Astrocyte of the hippocampus (primary cell): ENCODE data around the gene PCGF5.
"Not testable (repeated sequence)": the region's sequence is repeated elsewhere in the genome, so short reads cannot be mapped to it uniquely, and the experiment has no call there.

Experiments
- DNase-seq: peaks from one replicate; pipeline ENCODE4 v3.0.0; 2011; ENCODE audit warnings: low read depth, low spot score

The PCGF5 gene

DNA sequence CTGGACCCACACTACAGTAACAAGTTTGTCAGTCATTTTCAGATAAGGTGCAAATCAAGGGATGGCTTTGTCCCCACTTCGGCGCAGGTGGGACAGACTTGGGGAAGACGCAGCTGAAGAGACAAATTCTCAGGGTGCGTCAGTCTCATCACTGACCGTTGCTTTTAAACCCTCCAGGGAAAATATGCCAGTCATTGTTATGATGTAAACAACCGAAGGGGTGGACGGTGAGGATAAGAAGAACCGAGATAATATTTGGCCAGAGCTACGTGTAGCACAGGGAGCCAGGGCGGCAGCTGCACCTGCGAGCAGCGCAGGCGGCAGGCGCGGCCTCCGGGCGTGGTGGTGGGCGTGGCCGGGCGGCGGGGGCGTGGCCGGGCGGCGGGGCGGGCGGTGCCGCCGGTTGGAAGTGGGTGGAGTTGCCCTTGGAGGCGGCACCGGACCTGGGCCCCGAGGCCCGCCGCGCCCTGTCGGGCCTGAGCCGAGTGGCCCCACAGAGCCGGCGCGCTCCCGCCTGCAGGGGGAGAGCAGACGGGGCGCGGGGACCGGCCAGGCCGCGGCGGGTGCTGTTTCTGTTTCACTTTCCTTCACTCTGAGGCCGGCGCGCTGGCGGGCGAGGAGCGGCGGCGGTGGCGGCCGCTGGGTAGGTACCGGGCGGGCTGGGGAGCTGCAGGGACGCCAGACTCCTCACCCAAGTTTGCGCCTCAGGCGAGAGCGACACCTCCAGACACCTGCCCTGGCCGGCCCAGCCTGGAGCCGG is at the start of gene PCGF5:
TSS of gene PCGF5 (plus strand) at position 470 of the 760 bp plus-strand sequence. CDS start 2,209 bp downstream, outside the sequence.
- peak; percentile 96 for DNase-seq

DNA sequence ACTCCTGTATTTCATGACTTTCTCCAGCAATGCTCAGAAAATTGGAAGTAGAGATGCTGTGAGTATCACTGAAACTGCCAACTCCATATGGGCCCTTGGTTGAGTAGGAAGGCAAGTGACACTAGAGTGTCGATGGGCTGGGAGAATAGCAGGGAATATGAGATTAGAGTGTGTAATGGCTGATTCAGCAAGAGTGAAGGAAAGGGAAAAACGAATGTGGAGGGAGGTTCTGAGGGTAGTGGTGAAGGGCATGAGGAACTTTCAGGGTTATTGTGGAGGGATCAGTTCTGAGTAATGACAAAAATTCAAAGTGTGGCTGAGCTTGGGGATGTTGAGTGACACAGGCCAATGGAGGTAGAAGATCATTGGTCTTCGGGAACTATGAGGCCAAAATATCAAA is 49.0 kb upstream of the PCGF5 start:
- DNase-seq, result no peak

DNA sequence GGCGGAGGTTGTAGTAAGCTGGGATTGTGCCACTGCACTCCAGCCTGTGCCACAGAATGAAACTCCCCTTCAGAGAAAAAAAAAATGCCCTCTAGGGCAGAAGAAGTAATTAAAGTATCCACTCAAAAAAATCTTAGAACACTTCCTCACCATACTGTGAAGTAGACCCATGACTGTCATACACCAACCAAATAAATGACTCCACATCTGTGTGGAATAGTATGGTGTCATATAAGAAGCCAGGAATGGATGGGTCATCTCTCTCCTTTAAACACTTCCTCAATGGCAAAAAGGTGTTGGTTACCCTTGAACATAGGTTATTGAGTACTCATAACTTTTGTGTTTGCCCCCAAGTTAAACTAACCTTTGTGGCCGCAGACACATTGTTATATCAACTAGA is 48.1 kb upstream of the PCGF5 start:
- no peak for DNase-seq

DNA sequence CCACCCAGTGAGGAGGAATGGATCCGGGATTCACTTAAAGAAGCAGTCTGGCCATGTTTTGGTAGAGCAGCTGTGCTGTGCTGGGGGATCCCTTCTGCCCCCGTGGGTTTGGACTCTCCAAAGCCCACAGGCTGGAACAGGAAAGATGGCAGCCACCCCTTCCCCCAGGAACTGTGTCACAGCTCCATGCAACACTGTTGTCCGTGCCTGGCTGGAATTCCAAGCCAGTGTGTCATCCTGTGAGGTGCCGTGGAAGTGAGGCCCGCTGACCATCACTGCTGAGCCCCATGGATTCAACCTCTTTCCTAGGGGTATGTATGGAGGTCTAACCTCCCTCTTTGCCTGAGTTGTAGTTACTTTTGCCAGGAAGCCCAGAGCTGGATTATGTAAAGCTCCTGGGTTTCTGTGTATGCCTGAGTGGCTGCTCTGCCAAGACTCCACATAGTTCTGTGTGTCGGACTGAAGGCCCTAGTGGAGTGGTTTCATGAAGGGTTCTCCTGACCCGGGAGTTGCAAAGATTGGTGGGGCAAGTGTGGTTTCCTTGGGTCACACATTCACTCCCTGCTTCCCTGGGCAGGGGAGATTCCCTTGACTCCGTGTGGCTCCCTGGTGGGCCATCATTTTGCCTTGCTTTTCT is 35.1 kb upstream of the PCGF5 start:
- peak; percentile 86 for DNase-seq

DNA sequence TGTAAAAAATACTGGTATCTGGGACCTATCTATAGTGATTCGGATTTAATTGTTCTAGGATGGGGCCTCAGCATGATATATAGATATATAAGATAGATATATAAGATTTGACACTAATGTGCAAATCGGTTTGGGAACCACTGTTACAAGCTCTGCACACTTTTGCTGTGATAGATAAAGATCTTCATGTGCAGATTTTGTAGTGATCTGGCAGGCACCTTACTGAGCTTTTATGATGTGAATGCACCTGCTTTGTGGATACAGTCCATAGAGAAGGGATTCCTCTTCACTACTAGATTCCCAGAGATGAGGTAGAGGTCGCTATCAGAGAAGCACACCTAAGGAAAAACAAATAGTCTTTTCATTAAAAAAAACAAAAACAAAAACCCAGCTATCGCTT is 33.3 kb upstream of the PCGF5 start:
- DNase-seq, result no peak

DNA sequence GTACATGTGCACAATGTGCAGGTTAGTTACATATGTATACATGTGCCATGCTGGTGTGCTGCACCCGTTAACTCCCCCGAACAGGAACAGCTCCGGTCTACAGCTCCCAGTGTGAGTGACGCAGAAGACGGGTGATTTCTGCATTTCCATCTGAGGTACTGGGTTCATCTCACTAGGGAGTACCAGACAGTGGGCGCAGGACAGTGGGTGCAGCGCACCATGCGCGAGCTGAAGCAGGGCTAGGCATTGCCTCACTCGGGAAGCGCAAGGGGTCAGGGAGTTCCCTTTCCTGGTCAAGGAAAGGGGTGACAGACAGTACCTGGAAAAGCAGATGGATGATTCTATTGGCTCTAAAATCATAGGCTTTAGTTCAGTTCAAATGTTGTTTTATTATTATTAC is 32.5 kb upstream of the PCGF5 start:
- DNase-seq, result not testable (repeated sequence)

DNA sequence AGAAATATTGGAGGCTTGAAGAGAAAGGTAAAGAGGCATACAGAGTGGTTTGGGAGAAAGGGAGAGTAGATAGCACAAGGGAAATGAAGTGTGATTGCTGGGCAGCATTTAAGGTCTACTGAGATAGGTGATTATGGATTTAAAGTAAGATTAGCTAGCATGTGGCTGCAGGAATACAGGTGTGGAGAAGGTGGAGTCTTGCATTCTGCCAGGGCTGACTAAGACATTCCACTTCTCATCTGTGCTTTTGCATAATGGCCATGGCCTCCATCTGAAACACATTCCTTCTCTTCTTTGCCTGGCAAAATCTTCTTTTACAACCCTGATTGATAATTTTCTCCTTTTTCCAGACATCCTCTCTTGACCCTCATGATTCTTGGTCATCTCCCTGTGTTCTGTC is 31.6 kb upstream of the PCGF5 start:
- DNase-seq, result no peak

DNA sequence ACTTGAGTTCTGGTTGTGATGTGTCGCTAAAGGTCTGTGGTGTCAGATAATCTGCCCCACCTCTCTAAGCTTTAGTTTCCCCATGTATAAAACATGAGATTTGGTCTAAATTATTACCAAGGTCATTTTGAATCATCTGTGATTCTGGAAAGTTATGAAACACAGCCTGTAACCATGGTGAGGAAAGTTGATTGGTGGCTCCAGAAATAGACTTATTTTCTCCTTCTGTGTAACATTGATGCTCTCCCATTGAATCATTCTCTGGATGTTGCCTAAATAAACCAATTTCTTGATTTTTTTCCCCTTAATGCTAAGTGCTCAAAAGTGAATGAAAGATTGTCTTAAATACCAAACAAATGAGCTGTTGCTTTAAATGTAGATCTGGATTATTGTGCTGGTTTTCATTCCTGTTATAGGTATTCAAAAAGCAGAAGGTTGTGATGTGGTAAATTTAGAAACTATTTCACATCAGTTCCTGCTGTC is 30.0 kb upstream of the PCGF5 start:
- peak; percentile 39 for DNase-seq

DNA sequence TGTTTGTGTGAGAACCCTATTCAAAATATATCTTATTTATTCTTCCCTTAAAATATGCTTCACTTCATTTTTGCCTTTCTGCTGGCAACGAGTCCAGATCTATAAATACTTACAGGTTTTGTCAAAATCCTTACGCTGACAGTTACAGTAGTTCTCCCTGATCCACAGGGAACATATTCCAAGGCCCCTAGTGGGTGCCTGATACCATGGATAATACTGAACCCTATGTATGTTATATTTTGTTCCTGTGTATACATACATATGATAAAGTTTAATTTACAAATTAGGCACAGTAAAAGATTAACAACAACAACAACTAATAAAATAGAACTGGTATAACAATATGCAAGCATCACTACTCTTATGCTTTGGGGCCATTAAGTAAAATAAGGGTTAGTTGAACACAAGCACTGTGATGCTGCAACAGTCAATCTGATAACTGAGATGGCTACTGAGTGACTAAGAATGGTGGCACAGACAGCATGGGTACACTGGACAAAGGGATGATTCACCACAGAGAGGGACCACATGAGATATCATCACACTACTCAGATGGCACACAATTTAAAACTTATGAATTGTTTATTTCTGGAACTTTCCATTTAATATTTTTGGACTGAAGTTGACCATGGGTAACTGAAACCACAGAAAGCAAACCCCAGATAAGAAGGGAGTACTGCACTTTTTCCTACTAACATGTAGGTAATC is 29.4 kb upstream of the PCGF5 start:
- DNase-seq, result peak; percentile 36

DNA sequence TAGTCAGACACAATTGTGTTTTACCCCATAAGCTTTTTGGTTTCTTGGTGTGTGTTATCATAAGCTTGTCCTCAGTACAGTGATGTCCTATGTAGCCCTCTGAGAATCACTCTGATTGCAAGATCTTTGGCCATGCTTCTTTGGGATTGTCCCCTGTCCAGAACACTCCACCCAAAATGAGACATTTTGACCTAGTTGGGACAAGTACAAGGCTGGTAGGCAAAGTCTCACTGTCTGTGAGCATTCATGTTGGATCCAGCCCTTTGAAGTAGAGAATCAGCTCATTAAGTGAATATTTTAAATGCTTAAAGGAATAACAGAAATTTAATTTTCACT is 28.9 kb upstream of the PCGF5 start:
- no peak for DNase-seq

DNA sequence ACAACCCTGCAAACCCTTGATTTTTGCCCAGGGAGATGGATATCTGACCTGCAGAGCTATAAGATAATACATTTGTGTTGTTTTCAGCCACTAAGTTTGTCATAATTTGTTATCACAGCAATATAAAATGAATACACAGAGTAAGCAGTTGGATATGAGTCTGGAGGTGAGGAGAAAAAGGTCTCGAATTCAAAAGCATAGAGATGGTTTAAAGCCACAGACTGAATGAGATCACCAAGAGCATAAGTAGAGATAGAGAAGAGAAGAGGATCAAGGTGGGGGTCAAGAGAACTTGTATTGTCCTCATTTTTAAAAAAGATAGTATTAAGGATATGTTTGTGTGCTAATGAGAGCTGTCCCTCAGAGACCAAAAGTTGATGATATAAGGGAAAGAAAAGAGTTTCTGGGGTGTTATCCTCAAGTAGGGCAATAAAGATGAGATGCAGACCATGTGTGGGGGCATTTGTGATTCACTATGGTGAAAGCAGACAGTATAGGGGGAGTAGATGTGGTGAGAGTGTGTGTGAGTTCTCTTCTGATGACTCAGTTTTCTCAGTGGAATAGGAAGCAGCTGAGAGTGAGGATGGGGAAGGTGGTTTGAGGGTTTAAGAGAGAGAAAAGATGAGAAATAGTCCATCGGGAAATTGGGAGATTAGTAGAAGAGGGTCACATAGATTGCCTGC is 25.8 kb upstream of the PCGF5 start:
- DNase-seq, result peak; percentile 32

DNA sequence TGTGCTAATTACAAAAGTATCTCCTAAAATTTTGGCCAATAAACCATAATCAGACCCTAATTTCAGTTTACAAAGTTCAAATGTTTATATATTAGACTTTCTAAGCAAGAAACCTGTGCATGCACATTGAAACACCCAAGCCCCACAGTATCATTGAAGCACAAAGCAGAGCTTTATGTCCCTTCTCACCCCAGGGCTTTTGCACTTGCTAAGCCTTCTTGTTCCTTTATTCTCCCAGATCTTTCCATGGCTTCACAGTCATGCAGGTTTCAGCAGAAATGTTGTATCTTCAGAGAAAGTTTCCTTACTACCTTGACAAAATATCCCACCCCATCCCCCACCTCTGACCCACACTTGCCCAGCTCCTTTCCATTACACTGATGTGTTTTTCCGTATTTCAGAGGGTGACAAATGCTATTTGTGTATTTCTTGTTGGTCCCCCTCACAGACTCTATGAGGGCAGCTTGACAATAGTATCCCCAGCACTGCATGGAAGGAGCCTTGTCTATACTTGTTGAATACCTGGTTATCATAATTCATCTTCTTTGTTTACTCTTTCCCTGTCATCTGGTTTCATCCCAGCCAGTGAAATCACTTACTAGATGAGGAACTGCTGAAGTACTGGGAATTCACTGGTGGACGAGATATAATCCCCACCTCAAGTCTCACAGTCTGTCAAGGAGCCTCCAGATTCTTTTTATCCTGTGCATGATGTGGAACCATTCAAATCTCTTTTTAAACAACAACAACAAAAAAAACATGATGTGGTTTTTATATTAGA is 24.0 kb upstream of the PCGF5 start:
- no peak for DNase-seq

DNA sequence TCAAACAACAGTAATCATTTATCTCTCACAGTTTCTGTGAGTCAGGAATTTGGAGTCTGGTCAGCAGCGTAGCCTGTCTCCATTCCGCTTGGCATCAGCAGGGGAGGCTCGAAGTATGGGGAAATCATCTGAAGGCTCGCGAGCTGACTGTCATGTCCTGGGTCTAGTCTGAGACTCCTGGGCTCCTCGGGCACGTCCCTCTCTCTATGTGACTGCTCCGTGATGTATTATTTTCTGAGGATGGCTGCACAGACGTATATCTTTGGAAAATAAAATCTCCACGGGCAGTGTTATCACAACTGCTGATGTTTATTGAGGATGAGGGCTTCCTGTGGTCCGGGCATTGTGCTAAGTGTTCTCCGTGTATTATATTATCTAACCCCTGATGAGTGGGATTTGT is 23.3 kb upstream of the PCGF5 start:
- peak; percentile 62 for DNase-seq

DNA sequence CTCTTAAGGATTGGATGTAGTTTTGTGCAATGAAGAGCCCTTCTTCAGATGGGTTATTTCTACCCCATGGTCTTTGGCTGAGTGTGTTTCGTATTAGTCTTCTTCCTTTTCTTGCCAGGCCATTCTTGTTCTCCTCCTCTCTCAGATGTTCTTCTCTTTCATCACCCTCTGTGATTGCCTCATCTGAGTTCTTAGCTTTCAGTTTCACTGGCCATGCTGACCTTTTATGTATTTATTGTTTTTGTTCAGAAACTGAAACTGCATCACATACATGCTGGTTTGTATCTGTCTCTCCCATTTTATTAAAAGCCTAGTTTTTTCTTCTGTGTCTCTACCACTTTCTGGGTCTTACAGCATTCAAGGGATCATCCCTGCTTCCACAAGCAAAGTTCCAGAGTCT is 21.7 kb upstream of the PCGF5 start:
- DNase-seq, result no peak

DNA sequence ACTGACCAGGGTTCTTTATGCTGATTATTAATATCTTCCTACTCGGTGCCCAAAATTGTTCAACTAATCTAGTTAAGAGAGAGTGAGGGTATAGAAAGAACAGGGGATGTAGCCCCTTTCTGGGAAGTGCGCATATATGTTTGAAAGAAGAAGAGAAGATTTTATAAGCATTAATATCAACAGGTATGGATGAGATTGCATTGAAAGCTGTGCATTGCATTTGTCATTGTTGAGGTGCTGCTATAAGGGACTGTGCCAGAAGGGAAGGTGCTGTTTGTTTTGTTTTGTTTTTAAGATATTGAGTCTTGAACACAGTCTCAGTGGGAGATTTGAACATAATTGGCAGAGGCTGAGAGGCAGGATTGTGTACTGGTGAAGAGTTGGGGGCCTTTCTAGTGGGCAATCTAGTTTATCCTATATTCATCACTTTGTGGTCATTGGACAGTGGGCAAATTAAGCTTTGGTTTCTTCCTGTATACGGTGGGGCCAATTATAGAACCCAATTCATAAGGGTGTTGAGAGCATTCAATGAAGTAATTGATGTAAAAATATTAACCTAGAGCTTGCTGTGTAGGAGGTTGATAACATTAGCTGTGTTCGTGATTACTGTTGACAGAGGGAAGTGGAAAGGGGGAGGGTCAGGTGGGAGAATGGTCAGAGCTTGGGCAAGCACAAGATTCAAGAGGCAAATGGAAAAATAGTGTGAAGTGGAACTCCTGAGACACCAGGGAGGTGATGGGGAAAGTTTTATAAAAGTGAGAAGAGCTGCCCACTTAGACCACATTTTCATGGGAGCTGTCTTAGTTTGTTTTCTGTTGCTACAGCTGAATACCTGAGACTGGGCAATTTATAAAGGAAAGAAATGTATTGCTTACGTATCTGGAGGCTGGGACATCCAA is 19.9 kb upstream of the PCGF5 start:
- no peak for DNase-seq

DNA sequence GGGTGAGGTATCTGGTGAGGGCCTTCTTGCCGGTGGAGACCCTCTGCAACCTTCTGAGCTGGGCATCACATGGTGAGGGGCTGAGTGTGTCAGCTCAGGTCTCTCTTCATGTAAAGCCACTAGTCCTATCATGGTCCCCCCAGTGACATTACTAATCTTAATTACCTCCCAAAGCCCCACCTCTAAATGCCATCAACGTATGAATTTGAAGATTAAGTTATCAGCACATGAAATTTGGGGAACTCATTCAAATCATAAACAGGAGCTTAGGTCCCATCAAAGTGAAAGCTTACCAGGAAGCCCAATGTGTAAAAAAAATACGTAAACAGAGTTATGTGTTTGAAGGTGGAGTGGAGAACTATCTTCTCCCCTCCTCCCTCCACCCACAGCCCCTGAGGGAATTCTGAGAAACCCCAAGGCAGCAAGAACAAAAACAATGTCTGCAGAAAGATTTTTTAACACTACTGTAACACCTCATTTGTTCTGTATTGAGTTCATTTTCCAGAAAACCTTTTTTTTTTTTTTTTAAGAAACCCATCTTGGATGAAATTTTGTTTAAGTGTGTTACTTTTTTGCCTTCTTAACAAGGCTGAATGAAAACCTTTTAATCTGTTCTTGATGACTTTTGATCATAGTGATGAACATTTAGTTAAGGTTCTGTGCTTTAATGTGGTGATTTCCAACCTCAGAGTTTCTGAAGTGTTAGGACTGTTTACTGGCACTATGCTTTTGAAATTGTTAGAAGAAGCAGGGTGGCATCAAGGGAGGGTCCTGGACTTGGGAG is 19.1 kb upstream of the PCGF5 start:
- no peak for DNase-seq

DNA sequence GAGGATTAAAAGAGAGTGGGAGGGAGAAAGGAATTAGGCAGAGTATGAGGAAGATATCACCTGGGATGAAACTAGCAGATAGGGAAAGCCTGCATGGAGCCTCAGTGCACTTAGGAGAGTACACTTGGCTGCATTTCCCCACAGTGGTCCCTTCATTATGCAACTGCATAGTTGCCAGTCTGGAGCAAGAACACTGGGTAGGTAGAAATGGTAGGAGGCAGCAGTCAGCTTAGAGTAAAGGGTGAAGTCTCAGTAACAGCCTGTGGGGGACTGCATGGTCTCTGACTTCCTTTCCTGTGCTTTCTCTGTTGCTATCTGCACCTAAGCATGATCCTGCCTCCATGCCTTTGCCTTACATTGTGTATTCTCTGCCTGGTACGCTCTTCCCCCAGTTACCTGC is 14.0 kb upstream of the PCGF5 start:
- no peak for DNase-seq

DNA sequence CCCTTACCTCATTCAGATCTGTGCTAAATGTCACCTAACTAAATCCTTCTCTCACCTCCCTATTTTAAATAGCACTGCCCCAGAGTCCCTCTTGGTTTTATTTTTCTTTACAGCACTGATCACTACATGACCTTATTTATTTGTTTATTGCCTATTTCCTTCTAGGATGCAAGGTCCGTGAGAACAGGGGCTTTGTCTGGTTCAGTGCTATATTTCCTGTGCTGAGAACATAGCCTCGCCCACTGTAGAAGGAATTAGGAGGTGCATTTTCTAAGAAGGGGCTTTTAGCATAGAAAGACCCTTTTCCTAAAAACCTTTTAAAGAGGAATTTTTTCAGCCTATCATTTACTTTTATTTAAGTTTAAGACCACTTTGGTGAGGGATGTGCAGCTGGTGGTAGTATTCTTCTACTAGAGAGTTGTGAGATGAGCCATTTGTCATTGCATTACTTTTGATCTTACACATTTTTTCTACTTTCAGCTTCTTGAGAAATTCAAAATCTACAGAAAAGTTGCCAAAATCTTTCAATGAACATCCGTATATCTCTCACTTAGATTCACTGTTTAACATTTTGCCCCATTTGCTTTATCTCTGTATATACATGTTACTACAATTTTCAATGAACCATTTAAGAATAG is 13.5 kb upstream of the PCGF5 start:
- DNase-seq, result no peak

DNA sequence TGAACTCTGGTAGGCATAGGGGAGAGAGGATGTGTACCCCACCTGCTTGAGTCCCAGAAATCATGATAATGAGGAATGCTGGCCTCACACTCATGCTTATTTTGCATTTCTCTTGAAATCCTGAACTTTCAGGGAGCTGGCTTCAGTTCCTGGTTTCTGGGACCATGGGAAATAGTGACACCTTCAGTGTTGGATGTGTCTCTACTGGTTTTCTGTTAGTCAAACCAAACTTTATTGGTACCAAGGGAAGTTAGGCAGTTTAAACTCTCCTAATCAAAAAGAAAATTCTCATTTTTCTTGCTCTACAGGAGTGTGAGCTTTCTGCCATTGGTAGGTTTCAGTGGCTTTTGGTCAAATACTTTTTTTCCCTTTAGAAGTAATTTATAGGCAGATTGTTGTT is 11.8 kb upstream of the PCGF5 start:
- DNase-seq, result no peak
